Uterus (tissue), 4 donors: ENCODE results near the gene ZNG1C. TPM values are rescaled to one million over a fixed set of nuclear protein-coding genes. Genes with fewer than 3 reads are reported as not detected.
"Not testable (repeated sequence)": the region's sequence is repeated elsewhere in the genome, so short reads cannot be mapped to it uniquely, and the experiment has no call there.

Experiments
- DNase-seq, 2 donors: peaks; one replicate each; pipeline ENCODE4 v3.0.0-alpha.2; 2019 to 2020
- H3K27ac ChIP-seq, 2 donors: fragments of 200-600 bp; sonication (generic); 1 replicate in 1 of 2; 2 replicates in 1 of 2; pipeline ENCODE4 v1.5.1; 2016 to 2018
- H3K27me3 ChIP-seq, 2 donors: fragments of 200-600 bp; sonication (generic); one replicate each; pipeline ENCODE4 v1.5.1; 2018 to 2019; ENCODE audit warnings: control low read depth in 1 of 2
- H3K36me3 ChIP-seq, 2 donors: fragments of 200-600 bp; sonication (generic); one replicate each; pipeline ENCODE4 v1.5.1; 2019; ENCODE audit warnings: control low read depth in 1 of 2
- H3K4me1 ChIP-seq, 2 donors: fragments of 200-600 bp; sonication (generic); one replicate each; pipeline ENCODE4 v1.5.1; 2018 to 2019; ENCODE audit warnings: control low read depth in 1 of 2
- H3K4me3 ChIP-seq, 2 donors: fragments of 200-600 bp; sonication (generic); 1 replicate in 1 of 2; 2 replicates in 1 of 2; pipeline ENCODE4 v1.5.1; 2018 to 2019; ENCODE audit warnings: mild to moderate bottlenecking in 1 of 2
- H3K9me3 ChIP-seq, 2 donors: fragments of 200-600 bp; sonication (generic); one replicate each; pipeline ENCODE4 v1.5.1; 2019; ENCODE audit warnings: control low read depth in 1 of 2
- intact Hi-C: fragments of 100-400 bp; cut with DNase I; formaldehyde crosslinking; loops from one replicate; pipeline ENCODE4 v1.15.1; 2023; ENCODE audit warnings: low total_unique reads
- total RNA-seq, 4 donors: library from RNA; depleted of rRNA in 3 of 4; stranded (reverse); fragments of >200 nt in 3 of 4; gene quantifications; one replicate each; pipeline versions ENCODE4 v1.1.0 to v1.2.4, GENCODE V29; 2014 to 2023
- donor health status: DM: yes; HTN: yes; CAD: no.

The ZNG1C gene
- 10 to 100 TPM in 2 of 4 donors, 1 to 10 TPM in 2; 1.3 to 43.0 (median 18.7) TPM for total RNA-seq

DNA sequence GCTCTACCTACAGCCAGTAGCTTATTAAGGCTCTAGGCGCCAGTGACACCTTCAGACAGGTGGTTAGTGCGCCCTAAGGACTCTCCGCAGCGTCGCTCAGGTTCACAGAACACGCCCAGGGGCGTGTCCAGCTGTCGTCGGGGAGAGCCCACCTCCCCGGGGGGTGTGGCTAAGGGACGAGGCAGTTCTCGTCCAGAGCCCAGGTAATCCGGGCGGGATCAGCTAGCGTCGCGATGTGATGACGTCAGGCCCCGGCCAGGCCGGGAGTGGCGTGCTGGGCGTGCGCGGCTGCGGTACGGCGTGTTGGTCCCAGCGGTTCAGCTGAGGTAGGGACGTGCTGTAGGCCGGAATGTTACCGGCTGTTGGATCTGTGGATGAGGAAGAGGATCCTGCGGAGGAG is at the start of gene ZNG1C:
Gene ZNG1C (plus strand): TSS at position 301 of the 400 bp plus-strand sequence. CDS start 49 bp downstream, at position 350.
- H3K27me3 ChIP-seq, H3K4me1 ChIP-seq, H3K9me3 ChIP-seq, intact Hi-C loops, H3K27ac ChIP-seq, H3K4me3 ChIP-seq, H3K36me3 ChIP-seq, DNase-seq: not testable (repeated sequence)

DNA sequence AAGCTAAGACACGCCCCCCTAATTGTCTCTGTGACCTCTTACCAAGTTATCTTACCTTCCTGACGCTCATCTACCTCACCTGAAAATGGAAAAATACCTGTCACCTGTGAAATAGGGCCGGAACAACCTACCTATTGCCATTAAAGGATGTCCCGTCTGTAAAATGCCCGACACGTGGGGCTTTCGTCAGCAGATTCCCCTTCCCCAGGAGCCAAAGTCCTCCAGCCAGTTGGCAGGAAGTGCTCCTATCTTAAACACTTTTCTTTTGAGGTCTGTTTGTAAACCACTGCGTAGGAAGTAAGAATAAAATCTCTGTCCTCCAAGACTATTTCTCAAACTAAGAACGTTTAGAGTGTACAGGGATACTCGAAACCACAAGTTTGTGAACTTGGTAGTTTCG is 654 bp downstream of the ZNG1C start:
- H3K27ac ChIP-seq, H3K9me3 ChIP-seq, intact Hi-C loops, H3K4me3 ChIP-seq, DNase-seq, H3K4me1 ChIP-seq, H3K27me3 ChIP-seq, H3K36me3 ChIP-seq: not testable (repeated sequence)

DNA sequence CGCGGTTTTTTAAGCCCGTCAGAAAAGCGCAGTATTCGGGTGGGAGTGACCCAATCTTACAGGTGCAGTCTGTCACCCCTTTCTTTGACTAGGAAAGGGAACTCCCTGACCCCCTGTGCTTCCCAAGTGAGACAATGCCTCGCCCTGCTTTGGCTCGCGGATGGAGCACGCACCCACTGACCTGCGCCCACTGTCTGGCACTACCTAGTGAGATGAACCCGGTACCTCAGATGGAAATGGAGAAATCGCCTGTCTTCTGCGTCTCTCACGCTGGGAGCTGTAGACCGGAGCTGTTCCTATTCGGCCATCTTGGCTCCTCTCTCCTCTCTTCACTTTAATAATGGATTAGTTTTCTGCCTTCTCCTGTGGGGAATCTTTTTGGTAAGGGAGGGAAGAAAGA is 39.3 kb downstream of the ZNG1C start:
- H3K4me1 ChIP-seq, H3K27me3 ChIP-seq, H3K9me3 ChIP-seq, H3K4me3 ChIP-seq, DNase-seq, H3K27ac ChIP-seq, H3K36me3 ChIP-seq, intact Hi-C loops: not testable (repeated sequence)

DNA sequence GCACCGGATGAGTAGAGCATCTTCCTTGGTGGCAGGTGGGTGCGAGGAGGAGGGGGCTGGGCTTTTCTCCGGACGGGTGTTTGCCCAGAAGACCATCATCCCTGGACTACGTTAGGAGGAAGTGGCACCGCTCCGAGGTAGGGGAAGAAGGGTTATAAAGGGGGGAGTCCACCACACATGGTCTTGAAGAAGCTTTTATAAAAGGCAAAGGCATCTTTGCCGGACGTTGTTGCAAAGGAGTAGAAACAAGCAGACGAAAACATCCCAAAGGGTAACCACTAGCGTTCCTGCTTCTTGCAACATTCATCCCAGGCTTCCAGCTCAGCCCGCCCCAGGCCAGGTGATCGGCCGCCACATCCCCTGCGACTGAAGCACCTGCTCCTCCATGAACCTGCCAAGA is 60.8 kb downstream of the ZNG1C start, which contains the start of gene FOXD4L3:
Gene FOXD4L3 (plus strand): TSS at position 301 of the 400 bp plus-strand sequence. CDS start 85 bp downstream, at position 386.
- H3K27ac ChIP-seq, intact Hi-C loops, H3K36me3 ChIP-seq, H3K27me3 ChIP-seq, H3K4me1 ChIP-seq, DNase-seq, H3K4me3 ChIP-seq, H3K9me3 ChIP-seq: not testable (repeated sequence)

DNA sequence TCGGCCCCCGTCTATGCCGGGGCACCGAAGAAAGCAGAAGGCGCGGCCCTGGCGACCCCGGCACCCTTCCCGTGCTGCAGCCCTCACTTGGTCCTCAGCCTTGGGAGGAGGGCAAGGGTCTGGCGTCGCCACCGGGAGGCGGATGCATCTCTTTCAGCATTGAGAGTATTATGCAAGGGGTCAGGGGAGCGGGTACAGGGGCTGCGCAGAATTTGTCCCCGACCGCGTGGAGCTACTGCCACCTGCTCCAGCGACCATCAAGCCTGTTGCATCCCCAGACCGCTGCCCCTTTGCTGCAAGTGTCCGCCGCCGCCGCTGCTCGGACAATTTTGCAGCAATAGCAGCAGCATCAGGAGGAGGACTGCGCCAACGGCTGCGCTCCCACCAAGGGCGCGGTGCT is 62.0 kb downstream of the ZNG1C start:
- H3K27ac ChIP-seq, H3K27me3 ChIP-seq, H3K36me3 ChIP-seq, H3K4me1 ChIP-seq, DNase-seq, intact Hi-C loops, H3K9me3 ChIP-seq, H3K4me3 ChIP-seq: not testable (repeated sequence)

DNA sequence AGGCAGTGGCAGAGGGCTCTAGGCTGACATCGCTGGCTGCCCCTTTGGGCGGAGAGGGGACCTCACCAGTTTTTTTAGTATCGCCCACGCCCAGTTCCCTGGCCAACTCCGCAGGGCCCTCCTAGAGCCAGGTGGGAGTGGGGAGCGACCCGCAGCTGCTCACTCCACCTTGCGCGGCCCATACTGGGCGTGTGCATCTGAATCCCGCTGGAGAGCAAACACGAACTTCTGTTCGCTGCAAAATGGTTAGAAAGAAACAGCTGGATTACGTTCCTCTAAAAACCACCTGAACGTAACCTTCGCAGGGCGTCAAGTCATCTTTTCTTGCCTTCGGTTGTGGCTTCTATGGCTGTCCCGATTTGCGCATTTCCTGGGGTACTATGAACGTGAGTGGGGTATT is 62.4 kb downstream of the ZNG1C start:
- H3K36me3 ChIP-seq, H3K27ac ChIP-seq, H3K4me3 ChIP-seq, DNase-seq, H3K9me3 ChIP-seq, intact Hi-C loops, H3K27me3 ChIP-seq, H3K4me1 ChIP-seq: not testable (repeated sequence)

DNA sequence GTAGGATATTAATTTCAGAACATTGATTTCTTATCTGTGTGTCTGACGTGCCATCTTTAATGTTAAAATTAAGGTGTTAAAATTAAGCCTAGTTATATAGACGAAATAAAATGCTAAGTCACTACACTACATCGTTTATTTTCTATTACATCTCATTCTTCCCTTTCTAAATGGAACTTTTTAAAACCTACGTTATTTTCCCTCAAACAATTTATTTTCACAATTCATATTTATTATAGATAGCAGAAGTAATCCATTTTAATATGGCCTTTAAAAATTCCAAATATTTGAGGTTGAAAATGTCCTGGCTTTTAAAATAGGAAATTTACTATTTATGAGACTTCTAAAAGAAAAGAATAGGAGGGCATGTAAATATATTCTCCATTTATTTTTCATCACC is 63.0 kb downstream of the ZNG1C start:
- H3K27me3 ChIP-seq, DNase-seq, H3K4me1 ChIP-seq, intact Hi-C loops, H3K9me3 ChIP-seq, H3K27ac ChIP-seq, H3K36me3 ChIP-seq, H3K4me3 ChIP-seq: not testable (repeated sequence)

DNA sequence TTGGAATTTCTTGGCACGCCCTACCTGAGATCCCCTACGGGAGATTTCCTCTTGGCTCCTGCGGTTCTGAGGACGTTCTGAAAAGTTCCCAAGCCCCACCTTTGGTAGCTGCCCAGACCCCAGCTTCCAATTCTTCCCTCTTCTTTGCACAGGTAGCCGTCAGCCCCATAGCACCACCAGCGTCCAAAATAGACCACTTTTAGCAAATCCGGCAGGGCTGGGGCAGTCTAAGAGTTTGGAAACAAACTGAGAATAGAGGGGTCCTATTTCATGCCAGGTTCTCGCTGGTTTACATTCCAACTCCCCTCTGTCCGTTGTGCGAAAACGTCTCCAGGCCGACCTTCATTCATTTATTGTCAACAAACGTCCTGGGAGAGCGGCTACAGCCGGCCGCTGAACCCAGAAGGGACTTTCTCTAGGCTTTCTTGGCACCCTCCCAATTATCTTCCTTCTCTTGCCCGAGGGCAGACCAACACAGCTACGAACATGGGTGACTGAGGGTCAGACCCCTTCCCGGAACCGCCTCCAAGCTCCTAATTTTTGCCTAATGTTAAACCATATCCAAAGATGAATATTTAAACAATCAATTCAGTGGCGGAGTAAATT is 64.0 kb downstream of the ZNG1C start:
- DNase-seq, H3K4me1 ChIP-seq, H3K9me3 ChIP-seq, H3K36me3 ChIP-seq, H3K27me3 ChIP-seq, H3K4me3 ChIP-seq, intact Hi-C loops, H3K27ac ChIP-seq: not testable (repeated sequence)

DNA sequence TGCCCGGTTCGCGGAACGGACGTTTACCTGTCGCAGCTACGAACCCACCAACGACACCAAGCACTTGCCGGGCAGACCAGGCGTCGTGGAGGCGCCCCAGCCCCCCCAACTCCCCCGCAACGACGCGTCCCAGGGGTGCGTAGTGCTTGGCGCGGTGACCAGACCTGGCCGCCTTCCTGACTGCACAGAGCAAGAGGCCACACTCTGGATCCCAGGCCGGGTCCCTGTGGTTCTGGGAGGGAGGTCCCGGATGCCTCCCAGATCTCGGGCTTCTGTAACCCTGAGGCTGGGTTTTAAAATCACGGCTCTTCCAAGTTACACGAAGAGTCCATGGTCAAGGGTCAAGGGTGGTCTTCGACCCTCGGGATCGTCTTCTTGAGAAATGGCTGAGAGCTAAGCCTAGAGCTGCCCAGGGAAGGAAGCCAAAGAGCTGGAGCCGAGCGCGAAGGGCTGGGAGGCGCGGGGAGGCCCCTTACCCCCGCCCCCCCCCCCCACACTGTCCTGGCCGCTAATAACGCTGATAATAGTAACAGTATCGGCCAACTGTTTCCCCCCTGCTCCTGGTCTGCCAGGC is 64.7 kb downstream of the ZNG1C start:
- H3K4me1 ChIP-seq, DNase-seq, H3K27ac ChIP-seq, intact Hi-C loops, H3K9me3 ChIP-seq, H3K36me3 ChIP-seq, H3K27me3 ChIP-seq, H3K4me3 ChIP-seq: not testable (repeated sequence)

DNA sequence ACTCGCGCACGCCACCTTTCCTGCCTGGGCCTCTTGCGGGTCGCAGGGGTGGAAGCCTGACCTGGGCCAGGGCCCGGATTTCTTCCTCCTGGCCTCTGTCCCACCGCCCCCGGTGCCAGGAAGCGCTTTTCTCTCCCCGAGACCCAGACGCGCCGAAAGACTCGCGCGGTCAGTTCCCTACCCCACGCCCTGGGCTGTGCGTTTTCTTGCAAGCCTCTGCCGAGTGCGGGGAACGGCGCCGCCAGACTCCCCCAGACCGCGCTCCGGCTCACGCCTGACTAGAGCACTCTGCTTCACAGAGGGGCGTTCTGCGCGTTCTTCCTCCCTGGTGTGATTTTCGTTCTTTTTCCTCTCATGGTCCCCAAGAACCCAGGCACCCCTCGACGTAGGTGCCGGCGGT is 65.3 kb downstream of the ZNG1C start:
- DNase-seq, H3K4me1 ChIP-seq, H3K9me3 ChIP-seq, H3K27me3 ChIP-seq, H3K27ac ChIP-seq, H3K36me3 ChIP-seq, intact Hi-C loops, H3K4me3 ChIP-seq: not testable (repeated sequence)

DNA sequence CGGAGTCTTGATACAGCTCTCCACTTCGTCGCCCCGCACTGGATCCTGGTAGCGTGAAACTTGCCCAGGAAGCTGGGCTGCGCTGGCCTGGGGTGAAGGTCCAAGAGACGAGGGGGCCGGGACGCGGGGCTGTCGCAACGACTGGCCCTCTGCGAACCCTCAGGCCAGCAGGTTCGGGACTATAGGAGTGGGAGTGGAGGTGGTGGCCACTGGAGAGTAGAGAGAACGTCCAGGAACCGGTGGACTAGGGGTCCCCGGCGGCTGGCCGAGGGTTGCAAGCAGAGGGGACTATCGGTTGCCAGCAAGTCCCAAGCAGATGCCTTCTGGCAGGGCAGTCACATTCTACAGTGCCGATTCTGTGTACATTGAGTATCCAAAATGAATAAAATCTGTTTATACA is 65.9 kb downstream of the ZNG1C start:
- DNase-seq, H3K4me1 ChIP-seq, H3K27me3 ChIP-seq, H3K9me3 ChIP-seq, H3K27ac ChIP-seq, H3K4me3 ChIP-seq, intact Hi-C loops, H3K36me3 ChIP-seq: not testable (repeated sequence)

DNA sequence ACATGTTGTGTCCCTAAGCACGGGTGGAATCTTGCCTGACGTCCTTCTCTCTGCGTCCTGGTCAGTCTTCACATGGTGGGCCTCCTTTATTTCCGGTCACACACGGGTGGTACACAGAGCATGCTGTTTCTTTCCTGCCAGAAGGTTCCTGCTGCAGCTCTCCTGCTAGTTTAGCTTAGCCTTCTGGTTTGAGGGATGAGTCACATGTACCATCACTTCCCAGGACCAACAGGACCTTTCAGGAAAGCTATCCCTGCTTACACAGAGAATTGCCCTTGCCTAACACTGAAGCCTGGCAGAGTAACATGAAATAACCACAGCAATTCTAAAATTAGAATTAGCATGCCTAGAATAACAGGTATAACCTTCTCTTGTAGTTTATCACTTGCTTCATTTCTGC is 69.4 kb downstream of the ZNG1C start:
- H3K4me3 ChIP-seq, H3K27ac ChIP-seq, intact Hi-C loops, H3K27me3 ChIP-seq, H3K36me3 ChIP-seq, H3K4me1 ChIP-seq, DNase-seq, H3K9me3 ChIP-seq: not testable (repeated sequence)

DNA sequence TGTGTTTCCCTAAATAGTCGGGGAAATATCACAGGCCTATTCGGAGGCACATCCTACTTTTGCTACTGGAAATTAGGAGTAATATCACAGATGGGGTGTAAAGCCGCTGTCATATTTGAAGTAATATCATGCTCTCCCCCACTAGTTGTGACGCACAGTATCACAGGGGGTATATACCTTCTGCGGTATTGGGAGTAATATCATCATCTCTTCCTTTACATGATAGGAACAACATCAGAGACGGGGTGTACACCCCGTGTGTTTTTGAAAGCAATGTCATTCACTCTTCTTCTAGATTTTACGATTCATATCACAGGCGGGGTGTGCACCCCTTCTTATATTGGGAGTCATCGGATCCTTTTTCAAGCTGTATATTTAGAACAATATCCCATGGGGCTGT is 76.4 kb downstream of the ZNG1C start:
- H3K27ac ChIP-seq, DNase-seq, H3K4me1 ChIP-seq, H3K9me3 ChIP-seq, intact Hi-C loops, H3K36me3 ChIP-seq, H3K4me3 ChIP-seq, H3K27me3 ChIP-seq: not testable (repeated sequence)

DNA sequence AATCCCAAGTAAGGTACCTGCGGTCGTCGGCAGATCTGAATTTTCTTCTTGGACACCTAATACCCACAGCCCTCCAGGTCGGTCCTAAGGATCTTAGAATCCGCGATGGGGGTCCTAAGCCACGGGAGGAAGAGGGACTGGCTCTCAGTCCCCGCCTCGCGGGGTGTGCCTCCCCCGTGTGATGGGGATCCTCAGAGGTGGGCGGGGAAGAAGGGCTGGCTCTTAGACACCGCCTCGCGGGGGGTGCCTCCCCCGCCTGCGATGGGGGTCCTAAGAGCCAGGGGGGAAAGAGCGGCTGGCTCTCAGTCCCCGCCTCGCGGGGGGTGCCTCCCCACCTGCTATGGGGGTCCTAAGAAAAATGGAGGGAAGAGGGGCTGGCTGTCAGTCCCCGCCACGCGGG is 82.0 kb downstream of the ZNG1C start:
- intact Hi-C loops, H3K27me3 ChIP-seq, H3K36me3 ChIP-seq, H3K27ac ChIP-seq, H3K4me1 ChIP-seq, DNase-seq, H3K9me3 ChIP-seq, H3K4me3 ChIP-seq: not testable (repeated sequence)
